Endothelial cell of umbilical vein (primary cell): ENCODE data around the gene YIPF2. TPM values are rescaled to one million over a fixed set of nuclear protein-coding genes. Genes with fewer than 3 reads are reported as not detected.
"Not testable (repeated sequence)": the region's sequence is repeated elsewhere in the genome, so short reads cannot be mapped to it uniquely, and the experiment has no call there.

Source experiments
- BruUV-seq: library from RNA; stranded (reverse); fragments of 400-500 nt; replicated peaks from 2 replicates; lab custom pipeline; 2021; lab: Mats Ljungman, UMichigan
- CTCF ChIA-PET: fragments of 300-600, 350-600 bp; sonication (Branson Sonifier 250); formaldehyde crosslinking; loops from one replicate; lab custom pipeline; 2021; ENCODE audit warnings: antibody characterized with exemption, inconsistent platforms; lab: Charles Lee
- POLR2A ChIA-PET: fragments of 300-600, 350-600 bp; sonication (Branson Sonifier 250); formaldehyde crosslinking; loops from one replicate; lab custom pipeline; 2021; ENCODE audit warnings: antibody characterized with exemption, inconsistent platforms; lab: Charles Lee
- DNase-seq: peaks from one replicate; pipeline ENCODE4 v3.0.0-alpha.2; 2011; ENCODE audit warnings: low read depth, low spot score
- FAIRE-seq: peaks from 2 replicates; lab custom pipeline; 2011; peaks lifted over from hg19 to GRCh38; lab: Jason Lieb, UNC
- H2AFZ ChIP-seq: 2 replicates; pipeline ENCODE4 v1.6.0; 2012; ENCODE audit warnings: low read depth, low read length, control low read depth, inconsistent platforms
- H3K27ac ChIP-seq: 2 replicates; pipeline ENCODE4 v1.5.1; 2011; ENCODE audit warnings: low read depth, mild to moderate bottlenecking, control low read depth, low read length, moderate library complexity; ENCODE audit not compliant: insufficient read depth
- H3K27me3 ChIP-seq, 2 experiments: 2 replicates each; pipeline versions ENCODE4 v1.6.0 to v1.6.1; 2011; ENCODE audit warnings: low read length in 2 of 2, mixed read lengths in 1 of 2; ENCODE audit not compliant: control insufficient read depth in 2 of 2, insufficient read depth in 2 of 2
- H3K36me3 ChIP-seq, 2 experiments: 2 replicates in 1 of 2; 3 replicates in 1 of 2; pipeline ENCODE4 v1.5.1; 2011; ENCODE audit warnings: low read length in 2 of 2, mild to moderate bottlenecking in 1 of 2, moderate library complexity in 1 of 2; ENCODE audit not compliant: control insufficient read depth in 2 of 2, insufficient read depth in 2 of 2; ENCODE audit errors: extremely low read depth in 1 of 2
- H3K4me1 ChIP-seq: 3 replicates; pipeline ENCODE4 v1.5.1; 2011; ENCODE audit warnings: mild to moderate bottlenecking, low read length; ENCODE audit not compliant: control insufficient read depth, insufficient read depth; ENCODE audit errors: extremely low read depth
- H3K4me2 ChIP-seq: 2 replicates; pipeline ENCODE4 v1.6.1; 2011; ENCODE audit warnings: low read length, control low read depth, mixed read lengths; ENCODE audit not compliant: insufficient read depth
- H3K4me3 ChIP-seq, 3 experiments: fragments of 200-600 bp in 1 of 3; sonication (generic), shearing (Covaris generic) in 1 of 3; replicated peaks in 1 of 3; 2 replicates each; pipeline ENCODE4 v1.5.1; 2011 to 2016; ENCODE audit warnings: control low read depth in 3 of 3, low read length in 3 of 3, mild to moderate bottlenecking in 2 of 3, inconsistent platforms in 1 of 3, low read depth in 1 of 3, moderate library complexity in 1 of 3; ENCODE audit not compliant: insufficient read depth in 1 of 3
- H3K79me2 ChIP-seq: 2 replicates; pipeline ENCODE4 v1.6.0; 2012; ENCODE audit warnings: low read length, inconsistent platforms; ENCODE audit not compliant: control insufficient read depth, insufficient read depth
- H3K9ac ChIP-seq: replicated peaks from 2 replicates; pipeline ENCODE3; 2011; ENCODE audit warnings: low read length, control low read depth; ENCODE audit not compliant: insufficient read depth; ENCODE audit errors: extremely low read depth
- H3K9me1 ChIP-seq: replicated peaks from 3 replicates; pipeline ENCODE4 v1.6.0; 2011; ENCODE audit warnings: mild to moderate bottlenecking, low read length; ENCODE audit not compliant: control insufficient read depth, insufficient read depth; ENCODE audit errors: extremely low read depth
- H3K9me3 ChIP-seq: replicated peaks from 2 replicates; pipeline ENCODE4 v1.5.1; 2012; ENCODE audit warnings: low read length, inconsistent platforms; ENCODE audit not compliant: control insufficient read depth, insufficient read depth
- H4K20me1 ChIP-seq: replicated peaks from 2 replicates; pipeline ENCODE3; 2011; ENCODE audit warnings: mild to moderate bottlenecking, low read length; ENCODE audit not compliant: control insufficient read depth, insufficient read depth; ENCODE audit errors: extremely low read depth
- dilution Hi-C: fragments of 300-500 bp; cut with MboI; formaldehyde crosslinking; loops from one replicate; pipeline ENCODE4 v1.15.0; 2019; ENCODE audit warnings: low sequenced_read_pairs; ENCODE audit not compliant: extremely low pct_ligation_motif_present
- intact Hi-C: fragments of 100-400 bp; cut with micrococcal nuclease; formaldehyde crosslinking; loops from one replicate; pipeline ENCODE4 v1.10.0; 2022
- polyA plus RNA-seq, 4 experiments: library from polyadenylated mRNA; depleted of rRNA in 3 of 4; stranded (reverse) in 3 of 4; unstranded in 1 of 4; fragments of >200 nt; gene quantifications; 2 replicates each; pipeline versions ENCODE4 v1.2.1 to v1.2.3, GENCODE V29; 2011 to 2012; ENCODE audit warnings: missing spikeins in 1 of 4
- total RNA-seq: library from RNA; stranded (reverse); gene quantifications from 2 replicates; pipeline ENCODE4 v1.2.3, GENCODE V29; 2021
- TF ChIP-seq, protein P1 (sequence below): IDR thresholded peaks from 2 replicates; pipeline ENCODE4 v1.6.1; 2011; ENCODE audit not compliant: insufficient read depth, insufficient read length

Gene YIPF2
- total and polyA plus RNA-seq, 2 donors (not counting 3 experiments of a cell fraction or from before 2014, with no cell fraction given): 47.8 to 104 TPM

GRCh38 chr19:10878253-10878652 is 50.2 kb downstream of the YIPF2 start:
- CTCF ChIA-PET: no interaction called here
- POLR2A ChIA-PET: no interaction called here
- H4K20me1 ChIP-seq: no peaks in the 10 kb centered on the region

DNA sequence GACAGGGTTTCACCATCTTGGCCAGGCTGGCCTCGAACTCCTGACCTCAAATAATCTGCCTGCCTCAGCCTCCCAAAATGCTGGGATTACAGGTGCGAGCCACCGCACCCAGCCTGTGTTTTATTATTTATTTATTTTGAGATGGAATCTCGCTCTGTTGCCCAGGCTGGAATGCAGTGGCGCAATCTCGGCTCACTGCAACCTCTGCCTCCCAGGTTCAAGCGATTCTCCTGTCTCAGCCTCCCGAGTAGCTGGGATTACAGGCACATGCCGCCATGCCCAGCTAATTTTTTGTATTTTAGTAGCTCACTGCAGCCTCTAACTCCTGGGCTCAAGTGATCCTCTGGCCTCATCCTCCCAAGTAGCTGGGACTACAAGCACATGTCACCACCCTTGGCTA is 50.8 kb downstream of the YIPF2 start:
- POLR2A ChIA-PET, H2AFZ ChIP-seq, intact Hi-C loops, H3K27ac ChIP-seq, H3K9ac ChIP-seq, DNase-seq, BruUV-seq, H3K4me1 ChIP-seq, H4K20me1 ChIP-seq, H3K9me3 ChIP-seq, H3K4me2 ChIP-seq, H3K27me3 ChIP-seq, H3K36me3 ChIP-seq, H3K4me3 ChIP-seq, H3K9me1 ChIP-seq, FAIRE-seq, CTCF ChIA-PET, dilution Hi-C loops: not testable (repeated sequence)
- H3K79me2 ChIP-seq: peaks cover 81% of the 10 kb centered on the region

More at GRCh38 chr19:10878253-10878652, 50.2 kb downstream of the YIPF2 start:
- no TSS peak for BruUV-seq
- H3K4me1 ChIP-seq: peaks cover under 1% of the 10 kb centered on the region
- H3K27ac ChIP-seq: no peak overlapping the region
- H3K9me1 ChIP-seq: no peaks in the 10 kb centered on the region
- TF ChIP-seq, protein P1, sequence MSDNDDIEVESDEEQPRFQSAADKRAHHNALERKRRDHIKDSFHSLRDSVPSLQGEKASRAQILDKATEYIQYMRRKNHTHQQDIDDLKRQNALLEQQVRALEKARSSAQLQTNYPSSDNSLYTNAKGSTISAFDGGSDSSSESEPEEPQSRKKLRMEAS: no peak
- H3K27me3 ChIP-seq: no peaks in the 10 kb centered on the region
- intact Hi-C loops: no loop called here
- no peak overlapping the region for H3K9ac ChIP-seq
- H2AFZ ChIP-seq: no peak overlapping the region
- no peaks in the 10 kb centered on the region for H3K9me3 ChIP-seq
- DNase-seq: no peak
- peaks cover 81% of the 10 kb centered on the region for H3K79me2 ChIP-seq
- no peak overlapping the region for H3K4me2 ChIP-seq
- no peak for FAIRE-seq
- dilution Hi-C loops: no loop called here
- H3K4me3 ChIP-seq: no peak overlapping the region
- H3K36me3 ChIP-seq: no peaks in the 10 kb centered on the region
